IMR-90 (cell line): Measurements from ENCODE around the gene SNAPC2. TPM values are rescaled to one million over a fixed set of nuclear protein-coding genes. Genes with fewer than 3 reads are reported as not detected.

Experiments used
- ATAC-seq: fragments of 200-7000 bp; cut with Tn5 transposase; 2 replicates; pipeline ENCODE4 v1.9.1; 2020; ENCODE audit warnings: low read depth, mild to moderate bottlenecking, moderate library complexity
- BruUV-seq: library from RNA; stranded (reverse); fragments of 400-500 nt; replicated peaks from 2 replicates; lab custom pipeline; 2021; lab: Mats Ljungman, UMichigan
- CTCF ChIA-PET: fragments of 300-600 bp; formaldehyde crosslinking; extraction: SDS; loops from one replicate; lab custom pipeline; 2021; ENCODE audit warnings: antibody characterized with exemption; lab: Yijun Ruan, JAX
- POLR2A ChIA-PET: fragments of 300-600 bp; sonication (Branson Sonifier 250); formaldehyde crosslinking; loops from one replicate; lab custom pipeline; 2022; ENCODE audit warnings: antibody characterized with exemption; ENCODE audit not compliant: unreplicated experiment; lab: Charles Lee
- DNase-seq: peaks from one replicate; pipeline ENCODE4 v3.0.0; 2013
- H2AFZ ChIP-seq: replicated peaks from 2 replicates; pipeline ENCODE3; 2013; ENCODE audit warnings: low read length, mild to moderate bottlenecking; ENCODE audit not compliant: poor library complexity
- H2AK5ac ChIP-seq: 2 replicates; pipeline ENCODE4 v1.6.1; 2013; ENCODE audit warnings: low read depth, low read length, inconsistent platforms
- H2AK9ac ChIP-seq: replicated peaks from 2 replicates; pipeline ENCODE3; 2013; ENCODE audit warnings: mild to moderate bottlenecking, low read depth, low read length, moderate library complexity; ENCODE audit not compliant: poor library complexity
- H2BK120ac ChIP-seq: 2 replicates; pipeline ENCODE4 v1.6.1; 2013; ENCODE audit warnings: low read depth, low read length, inconsistent platforms
- H2BK15ac ChIP-seq: 3 replicates; pipeline ENCODE4 v1.6.1; 2013; ENCODE audit warnings: low read depth, low read length, inconsistent platforms
- H2BK20ac ChIP-seq: 2 replicates; pipeline ENCODE4 v1.6.1; 2013; ENCODE audit warnings: low read depth, mild to moderate bottlenecking, inconsistent platforms, low read length, moderate library complexity
- H2BK5ac ChIP-seq: 2 replicates; pipeline ENCODE4 v1.6.1; 2013; ENCODE audit warnings: mild to moderate bottlenecking, low read depth, low read length, inconsistent platforms; ENCODE audit not compliant: poor library complexity, severe bottlenecking
- H3K14ac ChIP-seq: replicated peaks from 2 replicates; pipeline ENCODE4 v1.6.1; 2013; ENCODE audit warnings: low read depth, low read length, inconsistent platforms
- H3K18ac ChIP-seq: 2 replicates; pipeline ENCODE4 v1.6.1; 2013; ENCODE audit warnings: low read depth, low read length, control low read depth
- H3K23ac ChIP-seq: 2 replicates; pipeline ENCODE4 v1.6.1; 2013; ENCODE audit warnings: low read depth, low read length, inconsistent platforms
- H3K27ac ChIP-seq: 2 replicates; pipeline ENCODE4 v1.5.1; 2013; ENCODE audit warnings: mild to moderate bottlenecking, control low read depth, low read length; ENCODE audit not compliant: insufficient read depth
- H3K27me3 ChIP-seq: 2 replicates; pipeline ENCODE4 v1.6.1; 2013; ENCODE audit warnings: low read length; ENCODE audit not compliant: control insufficient read depth, insufficient read depth
- H3K36me3 ChIP-seq: 2 replicates; pipeline ENCODE4 v1.6.1; 2013; ENCODE audit warnings: low read length, mixed read lengths; ENCODE audit not compliant: control insufficient read depth, insufficient read depth
- H3K4ac ChIP-seq: 2 replicates; pipeline ENCODE4 v1.6.1; 2013; ENCODE audit warnings: low read depth, low read length, inconsistent platforms
- H3K4me1 ChIP-seq: 2 replicates; pipeline ENCODE4 v1.6.1; 2013; ENCODE audit warnings: low read length, mixed read lengths; ENCODE audit not compliant: control insufficient read depth, insufficient read depth
- H3K4me2 ChIP-seq: 2 replicates; pipeline ENCODE4 v1.6.1; 2013; ENCODE audit warnings: low read depth, mild to moderate bottlenecking, control low read depth, low read length, moderate library complexity
- H3K4me3 ChIP-seq: 2 replicates; pipeline ENCODE4 v1.5.1; 2013; ENCODE audit warnings: low read depth, mild to moderate bottlenecking, control low read depth, low read length, moderate library complexity; ENCODE audit not compliant: insufficient read depth
- H3K56ac ChIP-seq: 2 replicates; pipeline ENCODE4 v1.6.1; 2013; ENCODE audit warnings: low read length, inconsistent platforms; ENCODE audit not compliant: insufficient read depth; ENCODE audit errors: extremely low read depth
- H3K79me1 ChIP-seq, 2 experiments: 2 replicates each; pipeline ENCODE4 v1.6.1; 2013; ENCODE audit warnings: low read length in 2 of 2, inconsistent platforms in 1 of 2, low read depth in 1 of 2
- H3K9ac ChIP-seq: 2 replicates; pipeline ENCODE4 v1.6.1; 2013; ENCODE audit warnings: low read depth, low read length, control low read depth
- H3K9me1 ChIP-seq: 2 replicates; pipeline ENCODE4 v1.6.1; 2013; ENCODE audit warnings: low read length, inconsistent platforms; ENCODE audit not compliant: insufficient read depth
- H3K9me3 ChIP-seq: 2 replicates; pipeline ENCODE4 v1.6.1; 2013; ENCODE audit warnings: low read length; ENCODE audit not compliant: control insufficient read depth, insufficient read depth
- H4K20me1 ChIP-seq: 2 replicates; pipeline ENCODE4 v1.6.1; 2013; ENCODE audit warnings: low read length, inconsistent platforms; ENCODE audit not compliant: insufficient read depth
- H4K5ac ChIP-seq: 2 replicates; pipeline ENCODE4 v1.6.1; 2013; ENCODE audit warnings: mild to moderate bottlenecking, low read depth, low read length, control low read depth
- H4K8ac ChIP-seq, 2 experiments: 2 replicates each; pipeline ENCODE4 v1.6.1; 2013; ENCODE audit warnings: low read depth in 2 of 2, low read length in 2 of 2, control low read depth in 1 of 2, inconsistent platforms in 1 of 2
- H4K91ac ChIP-seq: 2 replicates; pipeline ENCODE4 v1.6.1; 2013; ENCODE audit warnings: low read depth, low read length, inconsistent platforms; ENCODE audit not compliant: insufficient read depth
- BHLHE40 ChIP-seq: fragments of 150-350 bp; IDR thresholded peaks from 2 replicates; pipeline ENCODE4 v1.6.1; 2016; ENCODE audit warnings: mild to moderate bottlenecking, low read depth, low read length
- CEBPB ChIP-seq: IDR thresholded peaks from 2 replicates; pipeline ENCODE4 v1.6.1; 2012; ENCODE audit warnings: low read depth, low read length, improper control_type of control experiment
- CHD1 ChIP-seq: IDR thresholded peaks from 2 replicates; pipeline ENCODE4 v1.6.1; 2012; ENCODE audit warnings: low read depth, low read length, improper control_type of control experiment
- FOS ChIP-seq: fragments of 150-350 bp; IDR thresholded peaks from 2 replicates; pipeline ENCODE4 v1.6.1; 2016; ENCODE audit warnings: low read depth, low read length
- MAFK ChIP-seq: IDR thresholded peaks from 2 replicates; pipeline ENCODE4 v1.6.1; 2012; ENCODE audit warnings: low read depth, low read length, improper control_type of control experiment
- MAZ ChIP-seq: IDR thresholded peaks from 2 replicates; pipeline ENCODE4 v1.6.1; 2012; ENCODE audit warnings: low read depth, mild to moderate bottlenecking, low read length, improper control_type of control experiment, moderate library complexity, borderline replicate concordance
- NFE2L2 ChIP-seq: fragments of 150-350 bp; IDR thresholded peaks from 2 replicates; pipeline ENCODE4 v1.6.1; 2016; ENCODE audit warnings: low read depth, mild to moderate bottlenecking, low read length
- POLR2A ChIP-seq: IDR thresholded peaks from 2 replicates; pipeline ENCODE4 v1.6.1; 2012; ENCODE audit warnings: mild to moderate bottlenecking, low read depth, low read length
- RAD21 ChIP-seq: IDR thresholded peaks from 2 replicates; pipeline ENCODE4 v1.6.1; 2012; ENCODE audit warnings: low read length, improper control_type of control experiment
- RFX5 ChIP-seq: IDR thresholded peaks from 2 replicates; pipeline ENCODE4 v1.8.0; 2012; ENCODE audit warnings: low read depth, mild to moderate bottlenecking, low read length, moderate library complexity
- SMC3 ChIP-seq: fragments of 150-350 bp; IDR thresholded peaks from 2 replicates; pipeline ENCODE4 v1.6.1; 2016; ENCODE audit warnings: low read depth, mild to moderate bottlenecking, antibody characterized with exemption, low read length, moderate library complexity
- WGBS, 2 experiments: methylation state at CpG; one replicate each; pipeline versions ENCODE4 v1.1.5 to v1.1.7; 2013; ENCODE audit warnings: missing lambda C conversion rate in 2 of 2; ENCODE audit not compliant: insufficient read length in 1 of 2; ENCODE audit errors: extremely low coverage in 2 of 2; 5-methylcytosine and 5-hydroxymethylcytosine counted together
- dilution Hi-C: fragments of 300-500 bp; cut with HindIII; formaldehyde crosslinking; loops from one replicate; pipeline ENCODE4 v1.14.3; 2018; ENCODE audit warnings: low sequenced_read_pairs; ENCODE audit not compliant: unreplicated experiment
- in situ Hi-C: fragments of 300-500 bp; cut with MboI; formaldehyde crosslinking; loops from 3 replicates; pipeline ENCODE4 v1.14.3; 2019; ENCODE audit warnings: low sequenced_read_pairs, inconsistent platforms, mixed read lengths
- intact Hi-C: fragments of 100-400 bp; cut with micrococcal nuclease; formaldehyde crosslinking; loops from 2 replicates; pipeline ENCODE4 v1.10.0; 2022
- polyA plus RNA-seq, 3 experiments: library from polyadenylated mRNA; depleted of rRNA; stranded (reverse); fragments of >200 nt; gene quantifications; 2 replicates each; pipeline ENCODE4 v1.2.3, GENCODE V29; 2012; ENCODE audit warnings: low replicate concordance in 1 of 3
- total RNA-seq: library from RNA; depleted of rRNA; stranded (reverse); fragments of >200 nt; gene quantifications from 2 replicates; pipeline ENCODE4 v1.2.3, GENCODE V29; 2012
- TF ChIP-seq, protein P1 (sequence below): conservative IDR thresholded peaks from 2 replicates; pipeline ENCODE4 v1.5.1; 2012; ENCODE audit warnings: mild to moderate bottlenecking, low read depth, low read length, improper control_type of control experiment
- TF ChIP-seq, protein P2 (sequence below): fragments of 150-350 bp; IDR thresholded peaks from 2 replicates; pipeline ENCODE4 v1.6.1; 2016; ENCODE audit warnings: low read depth, mild to moderate bottlenecking, low read length, moderate library complexity, borderline replicate concordance
- TF ChIP-seq, protein P3 (sequence below): fragments of 150-350 bp; IDR thresholded peaks from 2 replicates; pipeline ENCODE4 v1.6.1; 2017; ENCODE audit warnings: mild to moderate bottlenecking, antibody characterized with exemption, low read length, low read depth

SNAPC2 gene
- total and polyA plus RNA-seq, 2 of the 4 experiments (the other 2 are of a cell fraction) = 12.5 to 29.2 TPM

DNA sequence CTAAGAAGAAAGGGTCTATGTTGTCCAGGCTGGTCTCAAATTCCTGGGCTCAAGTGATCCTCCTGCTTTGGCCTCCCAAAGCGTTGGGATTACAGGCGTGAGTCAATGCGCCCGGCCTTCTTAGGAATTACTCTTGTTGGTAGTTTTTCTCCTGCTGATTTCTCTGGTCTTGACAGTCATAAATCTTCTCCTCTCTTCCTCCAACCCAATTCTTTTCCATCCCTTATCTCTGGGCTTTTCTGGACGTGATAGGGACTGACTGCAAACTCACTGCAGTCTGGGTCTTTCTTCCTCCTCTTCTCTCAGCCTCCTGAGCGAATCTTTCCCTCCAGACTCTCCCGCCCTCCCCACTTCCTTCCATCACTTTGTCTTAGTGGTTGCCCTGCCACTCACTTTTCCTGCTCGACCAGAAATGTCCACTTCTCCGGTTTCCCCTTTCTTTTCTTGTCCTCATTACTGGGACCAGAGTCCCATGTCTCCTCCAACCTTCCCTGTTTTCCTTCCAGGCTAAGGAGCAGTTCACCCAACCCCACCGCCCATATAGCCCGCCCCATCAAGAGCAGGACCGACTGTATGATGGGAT, 45.2 kb downstream of the SNAPC2 start:
- no peak overlapping the region for H4K8ac ChIP-seq
- no peaks in the 10 kb centered on the region for H3K27me3 ChIP-seq
- H3K18ac ChIP-seq = no peak overlapping the region
- DNase-seq (no peak), ATAC-seq (no peak)
- TF ChIP-seq MAZ (no peak), RAD21 (no peak), MAFK (no peak), CHD1 (no peak), FOS (no peak), BHLHE40 (no peak), NFE2L2 (no peak), RFX5 (no peak), POLR2A (no peak), CEBPB (no peak), SMC3 (no peak)
- TF ChIP-seq, protein P1, sequence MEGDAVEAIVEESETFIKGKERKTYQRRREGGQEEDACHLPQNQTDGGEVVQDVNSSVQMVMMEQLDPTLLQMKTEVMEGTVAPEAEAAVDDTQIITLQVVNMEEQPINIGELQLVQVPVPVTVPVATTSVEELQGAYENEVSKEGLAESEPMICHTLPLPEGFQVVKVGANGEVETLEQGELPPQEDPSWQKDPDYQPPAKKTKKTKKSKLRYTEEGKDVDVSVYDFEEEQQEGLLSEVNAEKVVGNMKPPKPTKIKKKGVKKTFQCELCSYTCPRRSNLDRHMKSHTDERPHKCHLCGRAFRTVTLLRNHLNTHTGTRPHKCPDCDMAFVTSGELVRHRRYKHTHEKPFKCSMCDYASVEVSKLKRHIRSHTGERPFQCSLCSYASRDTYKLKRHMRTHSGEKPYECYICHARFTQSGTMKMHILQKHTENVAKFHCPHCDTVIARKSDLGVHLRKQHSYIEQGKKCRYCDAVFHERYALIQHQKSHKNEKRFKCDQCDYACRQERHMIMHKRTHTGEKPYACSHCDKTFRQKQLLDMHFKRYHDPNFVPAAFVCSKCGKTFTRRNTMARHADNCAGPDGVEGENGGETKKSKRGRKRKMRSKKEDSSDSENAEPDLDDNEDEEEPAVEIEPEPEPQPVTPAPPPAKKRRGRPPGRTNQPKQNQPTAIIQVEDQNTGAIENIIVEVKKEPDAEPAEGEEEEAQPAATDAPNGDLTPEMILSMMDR = no peak
- TF ChIP-seq, protein P2, sequence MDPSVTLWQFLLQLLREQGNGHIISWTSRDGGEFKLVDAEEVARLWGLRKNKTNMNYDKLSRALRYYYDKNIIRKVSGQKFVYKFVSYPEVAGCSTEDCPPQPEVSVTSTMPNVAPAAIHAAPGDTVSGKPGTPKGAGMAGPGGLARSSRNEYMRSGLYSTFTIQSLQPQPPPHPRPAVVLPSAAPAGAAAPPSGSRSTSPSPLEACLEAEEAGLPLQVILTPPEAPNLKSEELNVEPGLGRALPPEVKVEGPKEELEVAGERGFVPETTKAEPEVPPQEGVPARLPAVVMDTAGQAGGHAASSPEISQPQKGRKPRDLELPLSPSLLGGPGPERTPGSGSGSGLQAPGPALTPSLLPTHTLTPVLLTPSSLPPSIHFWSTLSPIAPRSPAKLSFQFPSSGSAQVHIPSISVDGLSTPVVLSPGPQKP = no peak
- TF ChIP-seq, protein P3, sequence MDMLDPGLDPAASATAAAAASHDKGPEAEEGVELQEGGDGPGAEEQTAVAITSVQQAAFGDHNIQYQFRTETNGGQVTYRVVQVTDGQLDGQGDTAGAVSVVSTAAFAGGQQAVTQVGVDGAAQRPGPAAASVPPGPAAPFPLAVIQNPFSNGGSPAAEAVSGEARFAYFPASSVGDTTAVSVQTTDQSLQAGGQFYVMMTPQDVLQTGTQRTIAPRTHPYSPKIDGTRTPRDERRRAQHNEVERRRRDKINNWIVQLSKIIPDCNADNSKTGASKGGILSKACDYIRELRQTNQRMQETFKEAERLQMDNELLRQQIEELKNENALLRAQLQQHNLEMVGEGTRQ = no peak
- no peak overlapping the region for H2BK5ac ChIP-seq
- no TSS peak for BruUV-seq
- no peaks in the 10 kb centered on the region for H3K9me1 ChIP-seq
- H2BK120ac ChIP-seq = no peak overlapping the region
- H3K4me1 ChIP-seq = no peaks in the 10 kb centered on the region
- in situ Hi-C loops = no loop called here
- H2AK9ac ChIP-seq = no peak overlapping the region
- ChIA-PET POLR2A (no interaction called here), CTCF (no interaction called here)
- H2AK5ac ChIP-seq = no peak overlapping the region
- H3K14ac ChIP-seq = no peak overlapping the region
- H2BK20ac ChIP-seq = no peak overlapping the region
- intact Hi-C loops = no loop called here
- H3K4me3 ChIP-seq = no peak overlapping the region
- H4K20me1 ChIP-seq = peaks cover 14% of the 10 kb centered on the region
- H3K27ac ChIP-seq = no peak overlapping the region
- H3K9ac ChIP-seq = no peak overlapping the region
- H3K4ac ChIP-seq = no peak overlapping the region
- H2AFZ ChIP-seq = no peak overlapping the region
- dilution Hi-C loops = no loop called here
- H3K36me3 ChIP-seq = peaks cover 62% of the 10 kb centered on the region
- WGBS, 2 experiments = no CpG with 5 or more reads among the region's 12 CpGs
- H4K5ac ChIP-seq = no peak overlapping the region
- H4K91ac ChIP-seq = no peak overlapping the region
- H3K79me1 ChIP-seq = peaks cover 11 to 12% of the 10 kb centered on the region in 2 experiments; a peak in 3 of 4 replicates
- no peak overlapping the region for H3K56ac ChIP-seq
- H3K23ac ChIP-seq = no peak overlapping the region
- no peaks in the 10 kb centered on the region for H3K9me3 ChIP-seq
- H3K4me2 ChIP-seq = no peak overlapping the region
- no peak overlapping the region for H2BK15ac ChIP-seq
